Measurements from ENCODE around the gene RHBDF2. TPM values are rescaled to one million over a fixed set of nuclear protein-coding genes. Genes with fewer than 3 reads are reported as not detected.
A peak's percentile ranks its signal among the peaks of the same experiment; 100 is the strongest.

The RHBDF2 gene
- total RNA-seq, 2 experiments from 2014 or later = 144 to 173 TPM

DNA sequence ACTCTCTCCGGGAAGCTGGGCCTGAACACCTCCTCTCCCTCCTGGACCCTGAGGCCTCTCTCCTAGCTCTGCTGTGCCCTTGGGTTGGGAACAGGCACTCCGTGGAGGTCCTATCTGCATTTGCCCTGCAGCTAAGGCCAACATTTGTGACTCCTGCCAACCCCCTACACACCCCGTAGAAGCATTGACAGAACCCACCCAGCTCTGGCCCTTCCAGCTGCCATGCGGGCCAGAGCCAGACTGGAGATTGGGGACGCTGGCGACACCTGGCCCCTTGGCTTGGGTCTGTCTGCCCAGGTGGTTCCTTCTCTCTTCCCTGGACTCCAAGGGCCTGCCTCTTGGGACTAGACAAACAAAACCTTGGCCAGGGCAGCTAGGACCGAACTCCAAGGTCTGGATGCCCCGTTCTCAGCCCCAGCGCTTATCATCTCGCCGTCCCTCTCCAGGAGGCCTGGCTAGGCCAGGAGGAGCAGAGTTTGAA lies 644 bp upstream of the RHBDF2 start:
- Histone ChIP-seq H2AFZ (ENCODE audit: low read length) (no peak overlapping the region; the same call in 1 of the 2 replicates), H3K36me3 (ENCODE audit: insufficient read depth, low read length) (peaks cover 9% of the 10 kb centered on the region; the same call in 1 of the 2 replicates), H3K9me2 (ENCODE audit: insufficient read depth, low read length) (no peaks in the 10 kb centered on the region), H3K27ac (ENCODE audit: low read depth, low read length, poor library complexity, severe bottlenecking) (peak overlapping the region; percentile 65), H4K20me1 (ENCODE audit: insufficient read depth, low read length) (no peaks in the 10 kb centered on the region), H3K4me1 (ENCODE audit: insufficient read depth, low read length, poor library complexity, severe bottlenecking) (peaks cover 77% of the 10 kb centered on the region), H3K79me2 (ENCODE audit: insufficient read depth, low read depth, low read length) (peaks cover 40% of the 10 kb centered on the region), H3K4me2 (ENCODE audit: low read length) (peak overlapping the region; percentile 74), H3K4me3 (ENCODE audit: low read depth, low read length, poor library complexity, severe bottlenecking) (peak overlapping the region; percentile 96), H3K9me3 (ENCODE audit: low read length) (no peaks in the 10 kb centered on the region)
- CTCF ChIA-PET (ENCODE audit: unreplicated experiment) = interaction anchor here (0.6 to 3.1 kb wide), 7 partner anchors 9 to 85 kb away, joined by 3 to 28 read pairs (median 4); partner anchors contain the start of genes AANAT and UBE2O
- BruUV-seq (replicated peaks) = no TSS peak
- TF ChIP-seq EZH2phosphoT487 (IDR thresholded peaks at IDR 0.05; ENCODE audit: borderline replicate concordance, low read depth, low read length) = no peak
- TF ChIP-seq, protein P1, sequence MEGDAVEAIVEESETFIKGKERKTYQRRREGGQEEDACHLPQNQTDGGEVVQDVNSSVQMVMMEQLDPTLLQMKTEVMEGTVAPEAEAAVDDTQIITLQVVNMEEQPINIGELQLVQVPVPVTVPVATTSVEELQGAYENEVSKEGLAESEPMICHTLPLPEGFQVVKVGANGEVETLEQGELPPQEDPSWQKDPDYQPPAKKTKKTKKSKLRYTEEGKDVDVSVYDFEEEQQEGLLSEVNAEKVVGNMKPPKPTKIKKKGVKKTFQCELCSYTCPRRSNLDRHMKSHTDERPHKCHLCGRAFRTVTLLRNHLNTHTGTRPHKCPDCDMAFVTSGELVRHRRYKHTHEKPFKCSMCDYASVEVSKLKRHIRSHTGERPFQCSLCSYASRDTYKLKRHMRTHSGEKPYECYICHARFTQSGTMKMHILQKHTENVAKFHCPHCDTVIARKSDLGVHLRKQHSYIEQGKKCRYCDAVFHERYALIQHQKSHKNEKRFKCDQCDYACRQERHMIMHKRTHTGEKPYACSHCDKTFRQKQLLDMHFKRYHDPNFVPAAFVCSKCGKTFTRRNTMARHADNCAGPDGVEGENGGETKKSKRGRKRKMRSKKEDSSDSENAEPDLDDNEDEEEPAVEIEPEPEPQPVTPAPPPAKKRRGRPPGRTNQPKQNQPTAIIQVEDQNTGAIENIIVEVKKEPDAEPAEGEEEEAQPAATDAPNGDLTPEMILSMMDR (conservative IDR thresholded peaks at IDR 0.05; ENCODE audit: low read length) = no peak
- POLR2A ChIA-PET = interaction anchor here (0.8 to 8.2 kb wide), 10 partner anchors 9 to 149 kb away, joined by 3 to 57 read pairs (median 6); partner anchors contain the start of gene PRPSAP1
- intact Hi-C loops (cut with micrococcal nuclease; ENCODE audit: unreplicated experiment) = loop anchor here (1.0 kb wide), 2 partner anchors 21 to 36 kb away; no protein-coding TSS in a partner anchor
- no peak for DNase-seq (ENCODE audit: low spot score)

DNA sequence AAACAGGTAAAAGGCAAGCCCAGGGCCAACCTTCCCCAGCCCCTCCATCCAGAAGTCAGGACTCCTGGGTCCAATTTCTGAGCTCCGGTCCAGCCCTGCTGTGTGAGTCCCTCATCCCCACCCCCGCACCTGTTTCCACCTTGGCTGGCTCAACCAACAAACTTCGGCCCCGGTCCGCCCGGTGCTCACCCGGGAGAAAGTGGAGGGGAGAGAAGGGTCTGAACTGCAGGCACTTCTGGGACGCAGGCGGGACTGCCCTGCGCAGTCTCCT lies 541 bp downstream of the RHBDF2 start:
- peak overlapping the region; percentile 83 for H3K27ac ChIP-seq (ENCODE audit: low read depth, low read length, poor library complexity, severe bottlenecking)
- H3K4me2 ChIP-seq (ENCODE audit: low read length) = peak overlapping the region; percentile 98
- peak overlapping the region; percentile 96 for H3K4me3 ChIP-seq (ENCODE audit: low read depth, low read length, poor library complexity, severe bottlenecking)
- no peaks in the 10 kb centered on the region for H3K9me2 ChIP-seq (ENCODE audit: insufficient read depth, low read length)
- H3K4me1 ChIP-seq (ENCODE audit: insufficient read depth, low read length, poor library complexity, severe bottlenecking) = peaks cover 77% of the 10 kb centered on the region
- H3K79me2 ChIP-seq (ENCODE audit: insufficient read depth, low read depth, low read length) = peaks cover 49% of the 10 kb centered on the region
- BruUV-seq (replicated peaks) = no TSS peak
- DNase-seq (ENCODE audit: low spot score) = peak; percentile 60
- H3K9me3 ChIP-seq (ENCODE audit: low read length) = no peaks in the 10 kb centered on the region
- no peaks in the 10 kb centered on the region for H4K20me1 ChIP-seq (ENCODE audit: insufficient read depth, low read length)
- H2AFZ ChIP-seq (ENCODE audit: low read length) = no peak overlapping the region
- no peak for TF ChIP-seq EZH2phosphoT487 (IDR thresholded peaks at IDR 0.05; ENCODE audit: borderline replicate concordance, low read depth, low read length)
- TF ChIP-seq, protein P1 (conservative IDR thresholded peaks at IDR 0.05; ENCODE audit: low read length) = no peak
- intact Hi-C loops (cut with micrococcal nuclease; ENCODE audit: unreplicated experiment) = loop anchor here (1.0 kb wide), 2 partner anchors 19 to 34 kb away; no protein-coding TSS in a partner anchor
- peaks cover 15% of the 10 kb centered on the region; the same call in 1 of the 2 replicates for H3K36me3 ChIP-seq (ENCODE audit: insufficient read depth, low read length)
- ChIA-PET CTCF (ENCODE audit: unreplicated experiment) (interaction anchor here (0.6 to 1.2 kb wide), 2 partner anchors 93 to 625 kb away, joined by 4 to 5 read pairs; no protein-coding TSS in a partner anchor), POLR2A (interaction anchor here (0.6 to 8.2 kb wide), 4 partner anchors 8 to 72 kb away, joined by 3 to 57 read pairs (median 6); no protein-coding TSS in a partner anchor)
